IMR-90 (cell line): ENCODE measurements around the gene IL1RAP. TPM values are rescaled to one million over a fixed set of nuclear protein-coding genes. Genes with fewer than 3 reads are reported as not detected.

Source experiments
- ATAC-seq: fragments of 200-7000 bp; cut with Tn5 transposase; 2 replicates; pipeline ENCODE4 v1.9.1; 2020; ENCODE audit warnings: low read depth, mild to moderate bottlenecking, moderate library complexity
- BruUV-seq: library from RNA; stranded (reverse); fragments of 400-500 nt; replicated peaks from 2 replicates; lab custom pipeline; 2021; lab: Mats Ljungman, UMichigan
- CTCF ChIA-PET: fragments of 300-600 bp; formaldehyde crosslinking; extraction: SDS; loops from one replicate; lab custom pipeline; 2021; ENCODE audit warnings: antibody characterized with exemption; lab: Yijun Ruan, JAX
- POLR2A ChIA-PET: fragments of 300-600 bp; sonication (Branson Sonifier 250); formaldehyde crosslinking; loops from one replicate; lab custom pipeline; 2022; ENCODE audit warnings: antibody characterized with exemption; ENCODE audit not compliant: unreplicated experiment; lab: Charles Lee
- DNase-seq: peaks from one replicate; pipeline ENCODE4 v3.0.0; 2013
- H2AFZ ChIP-seq: replicated peaks from 2 replicates; pipeline ENCODE3; 2013; ENCODE audit warnings: low read length, mild to moderate bottlenecking; ENCODE audit not compliant: poor library complexity
- H2AK5ac ChIP-seq: 2 replicates; pipeline ENCODE4 v1.6.1; 2013; ENCODE audit warnings: low read depth, low read length, inconsistent platforms
- H2AK9ac ChIP-seq: replicated peaks from 2 replicates; pipeline ENCODE3; 2013; ENCODE audit warnings: mild to moderate bottlenecking, low read depth, low read length, moderate library complexity; ENCODE audit not compliant: poor library complexity
- H2BK120ac ChIP-seq: 2 replicates; pipeline ENCODE4 v1.6.1; 2013; ENCODE audit warnings: low read depth, low read length, inconsistent platforms
- H2BK15ac ChIP-seq: 3 replicates; pipeline ENCODE4 v1.6.1; 2013; ENCODE audit warnings: low read depth, low read length, inconsistent platforms
- H2BK20ac ChIP-seq: 2 replicates; pipeline ENCODE4 v1.6.1; 2013; ENCODE audit warnings: low read depth, mild to moderate bottlenecking, inconsistent platforms, low read length, moderate library complexity
- H2BK5ac ChIP-seq: 2 replicates; pipeline ENCODE4 v1.6.1; 2013; ENCODE audit warnings: mild to moderate bottlenecking, low read depth, low read length, inconsistent platforms; ENCODE audit not compliant: poor library complexity, severe bottlenecking
- H3K14ac ChIP-seq: replicated peaks from 2 replicates; pipeline ENCODE4 v1.6.1; 2013; ENCODE audit warnings: low read depth, low read length, inconsistent platforms
- H3K18ac ChIP-seq: 2 replicates; pipeline ENCODE4 v1.6.1; 2013; ENCODE audit warnings: low read depth, low read length, control low read depth
- H3K23ac ChIP-seq: 2 replicates; pipeline ENCODE4 v1.6.1; 2013; ENCODE audit warnings: low read depth, low read length, inconsistent platforms
- H3K27ac ChIP-seq: 2 replicates; pipeline ENCODE4 v1.5.1; 2013; ENCODE audit warnings: mild to moderate bottlenecking, control low read depth, low read length; ENCODE audit not compliant: insufficient read depth
- H3K27me3 ChIP-seq: 2 replicates; pipeline ENCODE4 v1.6.1; 2013; ENCODE audit warnings: low read length; ENCODE audit not compliant: control insufficient read depth, insufficient read depth
- H3K36me3 ChIP-seq: 2 replicates; pipeline ENCODE4 v1.6.1; 2013; ENCODE audit warnings: low read length, mixed read lengths; ENCODE audit not compliant: control insufficient read depth, insufficient read depth
- H3K4ac ChIP-seq: 2 replicates; pipeline ENCODE4 v1.6.1; 2013; ENCODE audit warnings: low read depth, low read length, inconsistent platforms
- H3K4me1 ChIP-seq: 2 replicates; pipeline ENCODE4 v1.6.1; 2013; ENCODE audit warnings: low read length, mixed read lengths; ENCODE audit not compliant: control insufficient read depth, insufficient read depth
- H3K4me2 ChIP-seq: 2 replicates; pipeline ENCODE4 v1.6.1; 2013; ENCODE audit warnings: low read depth, mild to moderate bottlenecking, control low read depth, low read length, moderate library complexity
- H3K4me3 ChIP-seq: 2 replicates; pipeline ENCODE4 v1.5.1; 2013; ENCODE audit warnings: low read depth, mild to moderate bottlenecking, control low read depth, low read length, moderate library complexity; ENCODE audit not compliant: insufficient read depth
- H3K56ac ChIP-seq: 2 replicates; pipeline ENCODE4 v1.6.1; 2013; ENCODE audit warnings: low read length, inconsistent platforms; ENCODE audit not compliant: insufficient read depth; ENCODE audit errors: extremely low read depth
- H3K79me1 ChIP-seq, 2 experiments: 2 replicates each; pipeline ENCODE4 v1.6.1; 2013; ENCODE audit warnings: low read length in 2 of 2, inconsistent platforms in 1 of 2, low read depth in 1 of 2
- H3K9ac ChIP-seq: 2 replicates; pipeline ENCODE4 v1.6.1; 2013; ENCODE audit warnings: low read depth, low read length, control low read depth
- H3K9me1 ChIP-seq: 2 replicates; pipeline ENCODE4 v1.6.1; 2013; ENCODE audit warnings: low read length, inconsistent platforms; ENCODE audit not compliant: insufficient read depth
- H3K9me3 ChIP-seq: 2 replicates; pipeline ENCODE4 v1.6.1; 2013; ENCODE audit warnings: low read length; ENCODE audit not compliant: control insufficient read depth, insufficient read depth
- H4K20me1 ChIP-seq: 2 replicates; pipeline ENCODE4 v1.6.1; 2013; ENCODE audit warnings: low read length, inconsistent platforms; ENCODE audit not compliant: insufficient read depth
- H4K5ac ChIP-seq: 2 replicates; pipeline ENCODE4 v1.6.1; 2013; ENCODE audit warnings: mild to moderate bottlenecking, low read depth, low read length, control low read depth
- H4K8ac ChIP-seq, 2 experiments: 2 replicates each; pipeline ENCODE4 v1.6.1; 2013; ENCODE audit warnings: low read depth in 2 of 2, low read length in 2 of 2, control low read depth in 1 of 2, inconsistent platforms in 1 of 2
- H4K91ac ChIP-seq: 2 replicates; pipeline ENCODE4 v1.6.1; 2013; ENCODE audit warnings: low read depth, low read length, inconsistent platforms; ENCODE audit not compliant: insufficient read depth
- BHLHE40 ChIP-seq: fragments of 150-350 bp; IDR thresholded peaks from 2 replicates; pipeline ENCODE4 v1.6.1; 2016; ENCODE audit warnings: mild to moderate bottlenecking, low read depth, low read length
- CEBPB ChIP-seq: IDR thresholded peaks from 2 replicates; pipeline ENCODE4 v1.6.1; 2012; ENCODE audit warnings: low read depth, low read length, improper control_type of control experiment
- CHD1 ChIP-seq: IDR thresholded peaks from 2 replicates; pipeline ENCODE4 v1.6.1; 2012; ENCODE audit warnings: low read depth, low read length, improper control_type of control experiment
- CTCF ChIP-seq: conservative IDR thresholded peaks from 2 replicates; pipeline ENCODE4 v1.5.1; 2012; ENCODE audit warnings: mild to moderate bottlenecking, low read depth, low read length, improper control_type of control experiment
- ELK1 ChIP-seq: fragments of 150-350 bp; IDR thresholded peaks from 2 replicates; pipeline ENCODE4 v1.6.1; 2016; ENCODE audit warnings: low read depth, mild to moderate bottlenecking, low read length, moderate library complexity, borderline replicate concordance
- FOS ChIP-seq: fragments of 150-350 bp; IDR thresholded peaks from 2 replicates; pipeline ENCODE4 v1.6.1; 2016; ENCODE audit warnings: low read depth, low read length
- MAFK ChIP-seq: IDR thresholded peaks from 2 replicates; pipeline ENCODE4 v1.6.1; 2012; ENCODE audit warnings: low read depth, low read length, improper control_type of control experiment
- MAZ ChIP-seq: IDR thresholded peaks from 2 replicates; pipeline ENCODE4 v1.6.1; 2012; ENCODE audit warnings: low read depth, mild to moderate bottlenecking, low read length, improper control_type of control experiment, moderate library complexity, borderline replicate concordance
- MXI1 ChIP-seq: IDR thresholded peaks from 2 replicates; pipeline ENCODE4 v1.6.1; 2012; ENCODE audit warnings: low read depth, mild to moderate bottlenecking, low read length, moderate library complexity, borderline replicate concordance
- NFE2L2 ChIP-seq: fragments of 150-350 bp; IDR thresholded peaks from 2 replicates; pipeline ENCODE4 v1.6.1; 2016; ENCODE audit warnings: low read depth, mild to moderate bottlenecking, low read length
- POLR2A ChIP-seq: IDR thresholded peaks from 2 replicates; pipeline ENCODE4 v1.6.1; 2012; ENCODE audit warnings: mild to moderate bottlenecking, low read depth, low read length
- RAD21 ChIP-seq: IDR thresholded peaks from 2 replicates; pipeline ENCODE4 v1.6.1; 2012; ENCODE audit warnings: low read length, improper control_type of control experiment
- RCOR1 ChIP-seq: IDR thresholded peaks from 2 replicates; pipeline ENCODE4 v1.6.1; 2012; ENCODE audit warnings: mild to moderate bottlenecking, low read length, improper control_type of control experiment; ENCODE audit not compliant: insufficient replicate concordance
- RFX5 ChIP-seq: IDR thresholded peaks from 2 replicates; pipeline ENCODE4 v1.8.0; 2012; ENCODE audit warnings: low read depth, mild to moderate bottlenecking, low read length, moderate library complexity
- SMC3 ChIP-seq: fragments of 150-350 bp; IDR thresholded peaks from 2 replicates; pipeline ENCODE4 v1.6.1; 2016; ENCODE audit warnings: low read depth, mild to moderate bottlenecking, antibody characterized with exemption, low read length, moderate library complexity
- USF2 ChIP-seq: fragments of 150-350 bp; IDR thresholded peaks from 2 replicates; pipeline ENCODE4 v1.6.1; 2017; ENCODE audit warnings: mild to moderate bottlenecking, antibody characterized with exemption, low read length, low read depth
- dilution Hi-C: fragments of 300-500 bp; cut with HindIII; formaldehyde crosslinking; loops from one replicate; pipeline ENCODE4 v1.14.3; 2018; ENCODE audit warnings: low sequenced_read_pairs; ENCODE audit not compliant: unreplicated experiment
- in situ Hi-C: fragments of 300-500 bp; cut with MboI; formaldehyde crosslinking; loops from 3 replicates; pipeline ENCODE4 v1.14.3; 2019; ENCODE audit warnings: low sequenced_read_pairs, inconsistent platforms, mixed read lengths
- intact Hi-C: fragments of 100-400 bp; cut with micrococcal nuclease; formaldehyde crosslinking; loops from 2 replicates; pipeline ENCODE4 v1.10.0; 2022
- polyA plus RNA-seq, 3 experiments: library from polyadenylated mRNA; depleted of rRNA; stranded (reverse); fragments of >200 nt; gene quantifications; 2 replicates each; pipeline ENCODE4 v1.2.3, GENCODE V29; 2012; ENCODE audit warnings: low replicate concordance in 1 of 3
- total RNA-seq: library from RNA; depleted of rRNA; stranded (reverse); fragments of >200 nt; gene quantifications from 2 replicates; pipeline ENCODE4 v1.2.3, GENCODE V29; 2012

Gene IL1RAP
- total and polyA plus RNA-seq, 2 of the 4 experiments (the other 2 are of a cell fraction), result 8.3 to 11.3 TPM

GRCh38 chr3:190492129-190492528 lies 21.8 kb upstream of the IL1RAP start:
- H3K23ac ChIP-seq, result no peak overlapping the region
- no peak overlapping the region for H4K8ac ChIP-seq
- H3K4me2 ChIP-seq, result no peak overlapping the region
- H2AFZ ChIP-seq, result no peak overlapping the region
- peaks cover 2% of the 10 kb centered on the region; the same call in 1 of the 2 replicates for H3K27me3 ChIP-seq
- intact Hi-C loops, result no loop called here
- ChIA-PET POLR2A (no interaction called here), CTCF (interaction anchor here (0.8 kb wide), 1 partner anchor 391 kb away, joined by 3 read pairs; no protein-coding TSS in a partner anchor)
- H4K20me1 ChIP-seq, result no peaks in the 10 kb centered on the region
- no peaks in the 10 kb centered on the region for H3K79me1 ChIP-seq
- BruUV-seq, result no TSS peak
- no peak overlapping the region for H2BK5ac ChIP-seq
- no peak for ATAC-seq
- H2BK20ac ChIP-seq, result no peak overlapping the region
- H3K9ac ChIP-seq, result no peak overlapping the region
- H2BK120ac ChIP-seq, result no peak overlapping the region
- H3K56ac ChIP-seq, result no peak overlapping the region
- H3K9me3 ChIP-seq, result no peaks in the 10 kb centered on the region
- no peak overlapping the region for H2AK5ac ChIP-seq
- in situ Hi-C loops, result no loop called here
- no peak overlapping the region for H3K14ac ChIP-seq
- dilution Hi-C loops, result no loop called here
- H3K27ac ChIP-seq, result no peak overlapping the region
- H3K9me1 ChIP-seq, result no peaks in the 10 kb centered on the region
- H4K91ac ChIP-seq, result no peak overlapping the region
- H3K4me3 ChIP-seq, result no peak overlapping the region
- H3K36me3 ChIP-seq, result no peaks in the 10 kb centered on the region
- H3K4ac ChIP-seq, result no peak overlapping the region
- H4K5ac ChIP-seq, result no peak overlapping the region
- H2BK15ac ChIP-seq, result no peak overlapping the region
- no peak for DNase-seq
- H3K18ac ChIP-seq, result no peak overlapping the region
- no peak overlapping the region for H2AK9ac ChIP-seq
- H3K4me1 ChIP-seq, result no peaks in the 10 kb centered on the region
- TF ChIP-seq MAZ, result no peak
- TF ChIP-seq MAFK, result no peak
- no peak for TF ChIP-seq FOS
- no peak for TF ChIP-seq MXI1
- TF ChIP-seq BHLHE40, result no peak
- TF ChIP-seq ELK1, result no peak
- no peak for TF ChIP-seq NFE2L2
- TF ChIP-seq RAD21, result no peak
- TF ChIP-seq POLR2A, result no peak
- no peak for TF ChIP-seq CHD1
- TF ChIP-seq USF2, result no peak
- TF ChIP-seq RCOR1, result no peak
- no peak for TF ChIP-seq RFX5
- TF ChIP-seq SMC3, result no peak
- TF ChIP-seq CEBPB, result no peak
- TF ChIP-seq CTCF, result no peak
